ENCODE data around the gene AFG3L2.

The AFG3L2 gene

GRCh38 chr18:12333506-12334290 lies 43.3 kb downstream of the AFG3L2 start:
- Histone ChIP-seq H4K20me1 (ENCODE audit: insufficient read depth, low read length) (no peaks in the 10 kb centered on the region; the same call in 1 of the 2 replicates), H3K27me3 (ENCODE audit: low read depth, low read length) (no peaks in the 10 kb centered on the region), H3K4me2 (ENCODE audit: low read length) (no peak overlapping the region), H3K9me3 (ENCODE audit: insufficient read depth, low read length) (no peaks in the 10 kb centered on the region), H3K9ac (ENCODE audit: low read length) (no peak overlapping the region), H3K36me3 (replicated peaks; ENCODE audit: low read depth, low read length) (peaks cover 33% of the 10 kb centered on the region), H2AFZ (ENCODE audit: low read depth, low read length) (no peak overlapping the region), H3K27ac (ENCODE audit: low read length) (no peak overlapping the region), H3K79me2 (ENCODE audit: low read length) (no peaks in the 10 kb centered on the region), H3K4me1 (ENCODE audit: low read length) (no peaks in the 10 kb centered on the region), H3K4me3 (ENCODE audit: low read length) (no peak overlapping the region)
- TF ChIP-seq CTCF (IDR thresholded peaks at IDR 0.05; ENCODE audit: low read depth, low read length) (no peak), EZH2phosphoT487 (IDR thresholded peaks at IDR 0.05; ENCODE audit: low read depth) (no peak)

DNA sequence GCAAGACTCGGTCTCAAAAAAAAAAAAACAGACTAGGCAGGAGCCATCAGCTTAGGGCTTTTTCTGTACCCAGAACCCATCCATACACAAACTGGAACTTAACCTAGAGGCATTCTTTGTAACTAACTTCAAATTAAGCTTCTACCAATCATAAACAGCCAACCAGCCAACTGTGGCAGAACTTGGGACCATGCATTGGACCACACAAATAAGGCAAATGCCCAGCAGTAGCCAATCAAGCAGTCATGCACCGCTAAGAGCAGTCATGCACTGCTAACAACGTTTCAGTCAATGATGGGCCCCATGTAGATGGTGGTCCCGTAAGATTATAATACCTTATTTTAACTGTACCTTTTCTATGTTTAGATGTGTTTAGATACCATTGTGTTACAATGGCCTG lies 46.3 kb downstream of the AFG3L2 start:
- H3K27ac ChIP-seq (ENCODE audit: low read length) = no peak overlapping the region

DNA sequence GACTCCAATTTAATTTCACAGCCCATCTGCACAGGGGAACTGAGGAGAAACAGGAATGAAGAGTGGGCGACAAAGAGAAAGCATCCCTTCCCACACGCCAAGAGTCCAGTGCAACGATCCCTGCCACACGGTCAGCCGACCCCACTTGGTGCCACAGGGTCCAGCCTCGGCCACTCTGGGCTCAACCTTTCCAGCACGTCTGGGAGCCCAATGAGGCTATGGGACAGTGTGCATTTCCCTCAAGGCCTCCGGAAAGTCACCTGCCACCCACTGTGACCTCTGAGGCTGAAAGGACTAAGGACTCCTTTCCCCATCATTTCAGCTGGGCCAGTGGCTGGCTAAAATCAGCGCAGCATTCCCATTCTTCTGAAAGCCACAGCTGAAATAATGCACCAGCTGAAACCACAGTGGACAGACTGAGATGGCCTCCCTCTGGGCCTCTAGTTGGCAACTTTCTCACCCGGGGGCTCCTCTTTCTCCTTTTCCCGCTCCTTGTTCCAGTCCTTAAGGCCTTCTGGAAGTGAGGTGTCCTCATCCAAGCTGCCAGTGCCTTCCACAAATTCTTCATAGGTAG lies 47.8 kb downstream of the AFG3L2 start:
- H3K36me3 ChIP-seq (replicated peaks; ENCODE audit: low read depth, low read length) = peaks cover 47% of the 10 kb centered on the region
- no peak overlapping the region for H3K4me3 ChIP-seq (ENCODE audit: low read length)
- H3K27ac ChIP-seq (ENCODE audit: low read length) = no peak overlapping the region
- TF ChIP-seq EZH2phosphoT487 (IDR thresholded peaks at IDR 0.05; ENCODE audit: low read depth) = no peak
- TF ChIP-seq CTCF (IDR thresholded peaks at IDR 0.05; ENCODE audit: low read depth, low read length) = no peak
- H3K9ac ChIP-seq (ENCODE audit: low read length) = no peak overlapping the region
- H3K4me1 ChIP-seq (ENCODE audit: low read length) = no peaks in the 10 kb centered on the region
- H4K20me1 ChIP-seq (ENCODE audit: insufficient read depth, low read length) = no peaks in the 10 kb centered on the region; the same call in 1 of the 2 replicates
- H3K27me3 ChIP-seq (ENCODE audit: low read depth, low read length) = no peaks in the 10 kb centered on the region
- H3K9me3 ChIP-seq (ENCODE audit: insufficient read depth, low read length) = no peaks in the 10 kb centered on the region
- H3K4me2 ChIP-seq (ENCODE audit: low read length) = no peak overlapping the region
- no peak overlapping the region for H2AFZ ChIP-seq (ENCODE audit: low read depth, low read length)
- H3K79me2 ChIP-seq (ENCODE audit: low read length) = no peaks in the 10 kb centered on the region

More for the DNA sequence above, 46.3 kb downstream of the AFG3L2 start:
- no peak overlapping the region for H3K4me3 ChIP-seq (ENCODE audit: low read length)
- no peaks in the 10 kb centered on the region for H3K9me3 ChIP-seq (ENCODE audit: insufficient read depth, low read length)
- peaks cover 47% of the 10 kb centered on the region for H3K36me3 ChIP-seq (replicated peaks; ENCODE audit: low read depth, low read length)
- H3K27me3 ChIP-seq (ENCODE audit: low read depth, low read length) = no peaks in the 10 kb centered on the region
- no peak overlapping the region for H3K9ac ChIP-seq (ENCODE audit: low read length)
- H3K4me1 ChIP-seq (ENCODE audit: low read length) = no peaks in the 10 kb centered on the region
- H4K20me1 ChIP-seq (ENCODE audit: insufficient read depth, low read length) = no peaks in the 10 kb centered on the region; the same call in 1 of the 2 replicates
- no peak overlapping the region for H3K4me2 ChIP-seq (ENCODE audit: low read length)
- H3K79me2 ChIP-seq (ENCODE audit: low read length) = no peaks in the 10 kb centered on the region
- TF ChIP-seq CTCF (IDR thresholded peaks at IDR 0.05; ENCODE audit: low read depth, low read length) (no peak), EZH2phosphoT487 (IDR thresholded peaks at IDR 0.05; ENCODE audit: low read depth) (no peak)
- H2AFZ ChIP-seq (ENCODE audit: low read depth, low read length) = no peak overlapping the region

GRCh38 chr18:12328179-12328823 lies 48.7 kb downstream of the AFG3L2 start:
- Histone ChIP-seq H2AFZ (ENCODE audit: low read depth, low read length) (no peak overlapping the region), H3K27ac (ENCODE audit: low read length) (no peak overlapping the region), H4K20me1 (ENCODE audit: insufficient read depth, low read length) (no peaks in the 10 kb centered on the region; the same call in 1 of the 2 replicates), H3K27me3 (ENCODE audit: low read depth, low read length) (no peaks in the 10 kb centered on the region), H3K9me3 (ENCODE audit: insufficient read depth, low read length) (no peaks in the 10 kb centered on the region), H3K36me3 (replicated peaks; ENCODE audit: low read depth, low read length) (peaks cover 47% of the 10 kb centered on the region), H3K4me3 (ENCODE audit: low read length) (no peak overlapping the region), H3K4me2 (ENCODE audit: low read length) (no peak overlapping the region), H3K4me1 (ENCODE audit: low read length) (no peaks in the 10 kb centered on the region), H3K79me2 (ENCODE audit: low read length) (no peaks in the 10 kb centered on the region), H3K9ac (ENCODE audit: low read length) (no peak overlapping the region)
- TF ChIP-seq CTCF (IDR thresholded peaks at IDR 0.05; ENCODE audit: low read depth, low read length) (no peak), EZH2phosphoT487 (IDR thresholded peaks at IDR 0.05; ENCODE audit: low read depth) (no peak)
